ENCODE data around the gene TGFBR3. TPM values are rescaled to one million over a fixed set of nuclear protein-coding genes. Genes with fewer than 3 reads are reported as not detected.

The TGFBR3 gene
- total RNA-seq, 1 donor from 2014 or later = 4.9 TPM

- peaks cover 5% of the 10 kb centered on the region for H3K36me3 Mint-ChIP-seq (ENCODE audit: insufficient read depth)
- peaks cover 7% of the 10 kb centered on the region for H3K4me1 Mint-ChIP-seq (ENCODE audit: low read depth)
- no peak for DNase-seq (ENCODE audit: low spot score, unreplicated experiment)
- H3K27ac Mint-ChIP-seq = no peak overlapping the region
- H3K9me3 Mint-ChIP-seq (ENCODE audit: low read depth) = no peaks in the 10 kb centered on the region
- H3K4me3 Mint-ChIP-seq (ENCODE audit: low read depth) = no peak overlapping the region
- no peak for TF ChIP-seq CTCF (IDR thresholded peaks at IDR 0.05; ENCODE audit: unreplicated experiment)
- H3K27me3 Mint-ChIP-seq = no peaks in the 10 kb centered on the region
Observed at GRCh38 chr1:91714867-91715381, 171.0 kb downstream of the TGFBR3 start.

- no peak overlapping the region for H3K27ac Mint-ChIP-seq
- no peaks in the 10 kb centered on the region for H3K9me3 Mint-ChIP-seq (ENCODE audit: low read depth)
- peaks cover 2% of the 10 kb centered on the region for H3K36me3 Mint-ChIP-seq (ENCODE audit: insufficient read depth)
- no peak for DNase-seq (ENCODE audit: low spot score, unreplicated experiment)
- no peaks in the 10 kb centered on the region for H3K27me3 Mint-ChIP-seq
- no peak for TF ChIP-seq CTCF (IDR thresholded peaks at IDR 0.05; ENCODE audit: unreplicated experiment)
- no peak overlapping the region for H3K4me3 Mint-ChIP-seq (ENCODE audit: low read depth)
- H3K4me1 Mint-ChIP-seq (ENCODE audit: low read depth) = no peaks in the 10 kb centered on the region
Observed at GRCh38 chr1:91712981-91713841, 172.7 kb downstream of the TGFBR3 start.

- no peaks in the 10 kb centered on the region for H3K4me1 Mint-ChIP-seq (ENCODE audit: low read depth)
Observed at GRCh38 chr1:91712393-91712792, 173.6 kb downstream of the TGFBR3 start.

GRCh38 chr1:91711504-91712247, 174.3 kb downstream of the TGFBR3 start:
- DNase-seq (ENCODE audit: low spot score, unreplicated experiment) = no peak
- Mint-ChIP-seq H3K4me1 (ENCODE audit: low read depth) (no peaks in the 10 kb centered on the region), H3K9me3 (ENCODE audit: low read depth) (no peaks in the 10 kb centered on the region), H3K36me3 (ENCODE audit: insufficient read depth) (no peaks in the 10 kb centered on the region), H3K4me3 (ENCODE audit: low read depth) (no peak overlapping the region), H3K27me3 (no peaks in the 10 kb centered on the region), H3K27ac (no peak overlapping the region)
- no peak for TF ChIP-seq CTCF (IDR thresholded peaks at IDR 0.05; ENCODE audit: unreplicated experiment)

More at GRCh38 chr1:91712393-91712792, 173.6 kb downstream of the TGFBR3 start:
- no peak for DNase-seq (ENCODE audit: low spot score, unreplicated experiment)
- no peaks in the 10 kb centered on the region for H3K27me3 Mint-ChIP-seq
- TF ChIP-seq CTCF (IDR thresholded peaks at IDR 0.05; ENCODE audit: unreplicated experiment) = no peak
- H3K36me3 Mint-ChIP-seq (ENCODE audit: insufficient read depth) = peaks cover under 1% of the 10 kb centered on the region
- H3K9me3 Mint-ChIP-seq (ENCODE audit: low read depth) = no peaks in the 10 kb centered on the region
- H3K4me3 Mint-ChIP-seq (ENCODE audit: low read depth) = no peak overlapping the region
- H3K27ac Mint-ChIP-seq = no peak overlapping the region

- Mint-ChIP-seq H3K27ac (no peak overlapping the region), H3K36me3 (ENCODE audit: insufficient read depth) (no peaks in the 10 kb centered on the region), H3K27me3 (no peaks in the 10 kb centered on the region), H3K4me1 (ENCODE audit: low read depth) (no peaks in the 10 kb centered on the region), H3K9me3 (ENCODE audit: low read depth) (no peaks in the 10 kb centered on the region), H3K4me3 (ENCODE audit: low read depth) (no peak overlapping the region)
- no peak for DNase-seq (ENCODE audit: low spot score, unreplicated experiment)
- no peak for TF ChIP-seq CTCF (IDR thresholded peaks at IDR 0.05; ENCODE audit: unreplicated experiment)
Observed at GRCh38 chr1:91710261-91710660, 175.7 kb downstream of the TGFBR3 start.

Data from progenitor cell of endocrine pancreas (in vitro differentiated cells).